AG04450 (cell line): Measurements from ENCODE around the gene ACKR2. TPM values are rescaled to one million over a fixed set of nuclear protein-coding genes. Genes with fewer than 3 reads are reported as not detected.

Source experiments
- CTCF ChIA-PET: fragments of 300-600, 350-600 bp; formaldehyde crosslinking; extraction: SDS; loops from one replicate; lab custom pipeline; 2022; ENCODE audit warnings: antibody characterized with exemption, inconsistent platforms; lab: Charles Lee
- POLR2A ChIA-PET: fragments of 350-600 bp; formaldehyde crosslinking; extraction: SDS; loops from one replicate; lab custom pipeline; 2021; ENCODE audit warnings: antibody characterized with exemption, inconsistent platforms; lab: Yijun Ruan, JAX
- DNase-seq: peaks from one replicate; pipeline ENCODE4 v3.0.0-alpha.2; 2011; ENCODE audit warnings: low read depth, low spot score
- H3K27ac ChIP-seq: one replicate; pipeline ENCODE4 v1.5.1; 2012; ENCODE audit warnings: low read depth, low read length, control low read depth
- H3K27me3 ChIP-seq: one replicate; pipeline ENCODE4 v1.6.0; 2012; ENCODE audit warnings: low read length; ENCODE audit not compliant: control insufficient read depth, insufficient read depth
- H3K4me3 ChIP-seq: 2 replicates; pipeline ENCODE4 v1.5.1; 2011; ENCODE audit warnings: mild to moderate bottlenecking, low read depth, low read length, control low read depth
- H3K9me3 ChIP-seq: 2 replicates; pipeline ENCODE4 v1.5.1; 2012; ENCODE audit warnings: low read length; ENCODE audit not compliant: control insufficient read depth, insufficient read depth
- polyA plus RNA-seq: library from polyadenylated mRNA; depleted of rRNA; stranded (reverse); fragments of >200 nt; gene quantifications from 2 replicates; pipeline ENCODE4 v1.2.3, GENCODE V29; 2011
- TF ChIP-seq, protein P1 (sequence below): IDR thresholded peaks from 2 replicates; pipeline ENCODE4 v1.5.1; 2011; ENCODE audit warnings: low read depth, low read length, control low read depth, inconsistent platforms

Gene ACKR2
- polyA plus RNA-seq, 1 experiment = 0.04 TPM

- POLR2A ChIA-PET = interaction anchor here (0.5 to 0.6 kb wide), 3 partner anchors 15 to 1193 kb away, joined by 3 to 4 read pairs (median 3); no protein-coding TSS in a partner anchor
- CTCF ChIA-PET = interaction anchor here (0.7 to 1.1 kb wide), 4 partner anchors 13 to 36 kb away, joined by 3 to 5 read pairs (median 4); no protein-coding TSS in a partner anchor
- no peak for DNase-seq
Measured at GRCh38 chr3:42803414-42804105, 5.7 kb upstream of the ACKR2 start.

DNA sequence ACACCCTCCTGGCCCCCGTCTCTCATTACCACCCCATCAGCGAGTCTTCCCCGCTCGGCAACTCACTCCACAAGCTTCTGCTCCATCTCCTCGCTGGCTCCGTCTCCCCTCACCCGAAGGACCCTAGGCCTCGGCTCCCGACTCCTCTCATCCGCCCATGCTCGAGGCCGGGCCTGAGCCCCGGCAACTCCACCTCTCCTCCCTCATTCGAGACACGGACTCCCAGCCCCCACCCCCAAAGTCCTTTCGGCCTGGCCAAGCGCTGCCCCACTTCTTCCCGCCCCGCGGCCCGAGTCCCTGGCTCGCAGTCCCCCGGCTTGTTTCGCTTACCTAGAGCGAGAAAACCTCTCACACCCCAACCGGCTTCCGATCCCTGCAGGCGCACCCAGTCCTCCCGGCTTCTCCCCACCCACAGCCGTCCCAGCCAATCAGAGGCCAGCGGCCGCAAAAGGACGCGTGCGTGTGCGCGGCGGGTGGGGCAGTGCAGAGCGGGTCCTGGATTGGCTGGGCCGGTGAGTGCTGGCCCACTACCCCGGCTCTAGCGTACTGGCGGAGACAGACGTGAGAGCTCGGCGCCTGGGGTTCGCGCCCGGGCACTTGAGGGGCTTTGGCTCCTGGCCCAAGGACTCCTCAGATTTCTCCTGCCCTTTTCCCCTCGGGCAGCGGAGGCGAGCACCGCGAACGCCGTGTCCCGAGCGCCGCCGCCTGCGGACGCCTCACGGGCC lies 5.0 kb upstream of the ACKR2 start, which contains the start of gene HIGD1A:
HIGD1A (minus strand) TSS at position 385 of the 725 bp plus-strand sequence. CDS start 10,237 bp downstream, outside the sequence.
- peak within 1 kb of the TSS; percentile 85 for H3K27ac ChIP-seq
- POLR2A ChIA-PET = interaction anchor here (0.5 to 1.8 kb wide), 3 partner anchors 25 to 1193 kb away, joined by 3 to 6 read pairs (median 4); no protein-coding TSS in a partner anchor
- TF ChIP-seq, protein P1, sequence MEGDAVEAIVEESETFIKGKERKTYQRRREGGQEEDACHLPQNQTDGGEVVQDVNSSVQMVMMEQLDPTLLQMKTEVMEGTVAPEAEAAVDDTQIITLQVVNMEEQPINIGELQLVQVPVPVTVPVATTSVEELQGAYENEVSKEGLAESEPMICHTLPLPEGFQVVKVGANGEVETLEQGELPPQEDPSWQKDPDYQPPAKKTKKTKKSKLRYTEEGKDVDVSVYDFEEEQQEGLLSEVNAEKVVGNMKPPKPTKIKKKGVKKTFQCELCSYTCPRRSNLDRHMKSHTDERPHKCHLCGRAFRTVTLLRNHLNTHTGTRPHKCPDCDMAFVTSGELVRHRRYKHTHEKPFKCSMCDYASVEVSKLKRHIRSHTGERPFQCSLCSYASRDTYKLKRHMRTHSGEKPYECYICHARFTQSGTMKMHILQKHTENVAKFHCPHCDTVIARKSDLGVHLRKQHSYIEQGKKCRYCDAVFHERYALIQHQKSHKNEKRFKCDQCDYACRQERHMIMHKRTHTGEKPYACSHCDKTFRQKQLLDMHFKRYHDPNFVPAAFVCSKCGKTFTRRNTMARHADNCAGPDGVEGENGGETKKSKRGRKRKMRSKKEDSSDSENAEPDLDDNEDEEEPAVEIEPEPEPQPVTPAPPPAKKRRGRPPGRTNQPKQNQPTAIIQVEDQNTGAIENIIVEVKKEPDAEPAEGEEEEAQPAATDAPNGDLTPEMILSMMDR = no peak
- CTCF ChIA-PET = interaction anchor here (0.7 to 3.8 kb wide), 5 partner anchors 12 to 35 kb away, joined by 3 to 15 read pairs (median 4); no protein-coding TSS in a partner anchor
- DNase-seq = peak; percentile 81
- peak within 1 kb of the TSS; percentile 85 for H3K4me3 ChIP-seq
- peaks cover 4% of the 10 kb centered on the region for H3K27me3 ChIP-seq
- peaks cover 3% of the 10 kb centered on the region; the same call in 1 of the 2 replicates for H3K9me3 ChIP-seq

More at GRCh38 chr3:42803414-42804105, 5.7 kb upstream of the ACKR2 start:
- Histone ChIP-seq H3K9me3 (peaks cover 3% of the 10 kb centered on the region; the same call in 1 of the 2 replicates), H3K4me3 (peak overlapping the region; percentile 85), H3K27me3 (peaks cover 4% of the 10 kb centered on the region), H3K27ac (peak overlapping the region; percentile 85)
- TF ChIP-seq, protein P1 = no peak

DNA sequence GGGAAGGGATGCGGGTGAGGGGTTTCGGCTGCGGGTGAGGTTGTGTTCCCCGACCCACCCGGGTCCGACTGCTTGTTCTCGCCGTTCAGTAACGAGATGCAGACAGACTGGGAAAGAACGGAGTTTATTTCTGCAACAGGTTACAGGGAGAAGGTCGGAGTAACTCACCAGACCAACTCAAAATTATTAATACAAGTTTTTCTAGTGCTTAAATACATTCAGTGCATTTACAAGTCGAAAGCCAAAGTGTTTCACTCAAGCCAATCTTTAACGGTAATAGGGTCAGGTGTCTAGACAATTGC lies 4.5 kb upstream of the ACKR2 start:
- H3K27ac ChIP-seq = no peak overlapping the region

DNA sequence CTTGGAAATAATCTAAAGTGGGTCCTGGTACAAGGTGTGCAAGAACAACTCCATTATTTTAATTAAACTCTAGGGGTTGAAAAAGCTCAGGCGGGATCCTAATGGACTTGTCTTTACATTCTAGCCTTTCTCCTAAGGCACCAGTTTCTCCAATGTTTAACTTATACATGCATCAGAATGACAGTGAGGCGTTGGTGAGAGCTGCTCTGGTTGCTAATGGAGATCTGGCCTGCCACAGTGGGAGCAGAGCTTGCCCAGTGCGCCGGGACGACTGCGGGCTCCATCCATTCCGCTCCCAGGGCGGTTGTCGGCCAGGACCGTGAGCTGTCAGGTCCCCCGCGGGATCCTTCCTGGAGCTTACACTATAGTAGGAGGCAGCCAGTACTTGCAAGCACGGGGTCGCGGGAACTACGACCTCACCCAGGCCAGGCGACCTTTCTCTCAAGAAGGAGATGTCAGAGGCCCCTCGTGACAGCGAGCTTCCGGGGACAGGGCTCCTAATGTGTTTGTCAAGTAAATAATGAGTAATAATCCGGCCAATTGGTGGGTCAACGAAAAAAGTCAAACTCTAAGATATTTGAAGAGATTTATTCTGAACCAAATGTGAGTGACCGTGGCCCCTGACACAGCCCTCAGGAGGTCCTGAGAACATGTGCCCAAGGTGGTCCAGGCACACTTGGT lies 4.0 kb upstream of the ACKR2 start:
- H3K9me3 ChIP-seq = peaks cover 3% of the 10 kb centered on the region; the same call in 1 of the 2 replicates
- ChIA-PET POLR2A (interaction anchor here (1.8 kb wide), 1 partner anchor 26 kb away, joined by 6 read pairs; no protein-coding TSS in a partner anchor), CTCF (interaction anchor here (1.7 to 3.8 kb wide), 3 partner anchors 25 to 34 kb away, joined by 4 to 15 read pairs (median 10); no protein-coding TSS in a partner anchor)
- peaks cover 4% of the 10 kb centered on the region for H3K27me3 ChIP-seq
- no peak overlapping the region for H3K27ac ChIP-seq
- peak overlapping the region; percentile 23 for H3K4me3 ChIP-seq
- TF ChIP-seq, protein P1 = no peak
- no peak for DNase-seq

More for the DNA sequence above, 4.5 kb upstream of the ACKR2 start:
- peaks cover 3% of the 10 kb centered on the region; the same call in 1 of the 2 replicates for H3K9me3 ChIP-seq
- peak overlapping the region; percentile 85 for H3K4me3 ChIP-seq
- H3K27me3 ChIP-seq = peaks cover 4% of the 10 kb centered on the region
- TF ChIP-seq, protein P1 = no peak
- ChIA-PET POLR2A (interaction anchor here (1.8 kb wide), 1 partner anchor 25 kb away, joined by 6 read pairs; no protein-coding TSS in a partner anchor), CTCF (interaction anchor here (1.7 to 3.8 kb wide), 2 partner anchors 25 to 27 kb away, joined by 4 to 15 read pairs; no protein-coding TSS in a partner anchor)
- DNase-seq = no peak
